ES-I3 (cell line): ENCODE data around the gene TGFBR3L.
A peak's percentile ranks its signal among the peaks of the same experiment; 100 is the strongest.
"Not testable (repeated sequence)": the region's sequence is repeated elsewhere in the genome, so short reads cannot be mapped to it uniquely, and the experiment has no call there.

Experiments
- H3K36me3 ChIP-seq: 2 replicates; pipeline ENCODE4 v1.6.1; 2013; ENCODE audit warnings: mild to moderate bottlenecking, low read length, control low read depth, moderate library complexity; ENCODE audit not compliant: insufficient read depth
- H3K4me1 ChIP-seq: 2 replicates; pipeline ENCODE4 v1.6.1; 2013; ENCODE audit warnings: mild to moderate bottlenecking, control low read depth, low read length; ENCODE audit not compliant: insufficient read depth
- H3K9ac ChIP-seq: 2 replicates; pipeline ENCODE4 v1.6.1; 2013; ENCODE audit warnings: low read depth, mild to moderate bottlenecking, low read length, moderate library complexity
- H3K9me3 ChIP-seq: 2 replicates; pipeline ENCODE4 v1.6.1; 2013; ENCODE audit warnings: mild to moderate bottlenecking, low read length, moderate library complexity; ENCODE audit not compliant: control insufficient read depth, insufficient read depth

Gene TGFBR3L

DNA sequence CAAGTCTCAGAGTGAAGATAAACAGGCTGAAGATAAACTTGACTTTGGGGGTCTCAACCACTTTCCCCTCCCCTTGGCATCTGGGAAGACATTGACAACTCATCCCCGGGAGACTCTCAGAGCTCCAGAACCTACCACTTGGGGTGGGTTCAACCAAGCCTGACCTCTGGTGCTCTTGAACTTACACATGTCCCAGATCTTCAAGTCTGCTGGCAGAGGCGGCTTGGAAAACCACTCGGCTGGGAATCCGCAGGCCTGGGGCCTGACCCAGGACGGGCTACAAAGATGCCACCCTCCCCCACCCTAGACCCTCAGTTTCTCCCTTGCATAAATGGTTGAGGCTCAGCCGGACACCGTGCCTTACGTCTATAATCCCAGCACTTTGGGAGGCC is 25.8 kb upstream of the TGFBR3L start:
- Histone ChIP-seq H3K4me1 (peaks cover 3% of the 10 kb centered on the region; the same call in 1 of the 2 replicates), H3K9ac (peak overlapping the region; percentile 61; the same call in 1 of the 2 replicates), H3K36me3 (no peaks in the 10 kb centered on the region), H3K9me3 (no peaks in the 10 kb centered on the region)

- not testable (repeated sequence) for H3K9ac ChIP-seq, H3K36me3 ChIP-seq, H3K4me1 ChIP-seq, H3K9me3 ChIP-seq
Measured at GRCh38 chr19:7893362-7894101, 21.1 kb upstream of the TGFBR3L start.

DNA sequence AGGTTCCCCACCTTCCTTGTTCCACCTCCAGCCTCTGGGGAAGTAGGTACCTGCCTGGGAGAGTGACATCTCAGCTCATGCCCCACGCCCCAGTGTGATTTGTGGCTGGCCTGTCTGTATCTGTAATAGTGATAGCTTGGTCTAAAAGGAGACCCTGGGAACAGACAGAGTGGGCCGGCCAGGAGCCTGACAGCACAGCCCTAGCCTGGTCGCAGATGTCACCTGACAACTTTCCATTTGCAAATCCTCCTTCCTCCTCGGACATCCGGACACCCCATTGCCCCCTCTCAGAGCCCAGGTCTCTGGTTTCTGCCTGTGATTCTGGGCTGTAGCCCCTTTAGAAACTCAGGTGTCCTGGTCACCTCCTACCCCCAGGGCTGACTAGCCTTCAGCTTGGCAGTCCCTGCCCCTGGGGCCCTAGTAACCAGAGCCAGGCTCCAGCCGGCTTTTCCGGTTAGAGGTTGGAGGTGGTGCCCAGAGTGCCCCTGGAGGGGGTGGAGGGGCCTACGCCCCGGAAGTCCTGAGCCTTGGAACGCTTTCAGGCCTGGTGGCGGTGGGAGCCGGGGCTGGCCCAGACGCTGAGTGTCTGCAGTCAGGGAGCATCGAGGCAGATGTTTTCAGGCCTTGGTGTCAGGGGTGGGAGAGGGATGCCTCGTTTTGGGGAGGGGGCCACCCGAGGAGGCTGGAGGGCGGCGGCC is 19.9 kb upstream of the TGFBR3L start:
- Histone ChIP-seq H3K36me3 (no peaks in the 10 kb centered on the region), H3K9me3 (no peaks in the 10 kb centered on the region), H3K4me1 (peaks cover 3% of the 10 kb centered on the region; the same call in 1 of the 2 replicates), H3K9ac (no peak overlapping the region)

GRCh38 chr19:7895565-7895964 is 19.1 kb upstream of the TGFBR3L start:
- Histone ChIP-seq H3K9ac (no peak overlapping the region), H3K4me1 (peaks cover 3% of the 10 kb centered on the region; the same call in 1 of the 2 replicates)

GRCh38 chr19:7897292-7897691 is 17.3 kb upstream of the TGFBR3L start:
- H3K4me1 ChIP-seq: peaks cover 3% of the 10 kb centered on the region; the same call in 1 of the 2 replicates
- no peaks in the 10 kb centered on the region for H3K36me3 ChIP-seq
- H3K9ac ChIP-seq: no peak overlapping the region
- no peaks in the 10 kb centered on the region for H3K9me3 ChIP-seq

More at GRCh38 chr19:7895565-7895964, 19.1 kb upstream of the TGFBR3L start:
- H3K9me3 ChIP-seq: no peaks in the 10 kb centered on the region
- no peaks in the 10 kb centered on the region for H3K36me3 ChIP-seq

- Histone ChIP-seq H3K4me1 (peaks cover 3% of the 10 kb centered on the region; the same call in 1 of the 2 replicates), H3K36me3 (no peaks in the 10 kb centered on the region), H3K9me3 (no peaks in the 10 kb centered on the region), H3K9ac (no peak overlapping the region)
Measured at GRCh38 chr19:7898967-7899366, 15.7 kb upstream of the TGFBR3L start.

- H3K9ac ChIP-seq: no peak overlapping the region
- H3K9me3 ChIP-seq: no peaks in the 10 kb centered on the region
- no peaks in the 10 kb centered on the region for H3K36me3 ChIP-seq
- no peaks in the 10 kb centered on the region; the same call in 1 of the 2 replicates for H3K4me1 ChIP-seq
Measured at GRCh38 chr19:7899751-7900378, 14.8 kb upstream of the TGFBR3L start.

DNA sequence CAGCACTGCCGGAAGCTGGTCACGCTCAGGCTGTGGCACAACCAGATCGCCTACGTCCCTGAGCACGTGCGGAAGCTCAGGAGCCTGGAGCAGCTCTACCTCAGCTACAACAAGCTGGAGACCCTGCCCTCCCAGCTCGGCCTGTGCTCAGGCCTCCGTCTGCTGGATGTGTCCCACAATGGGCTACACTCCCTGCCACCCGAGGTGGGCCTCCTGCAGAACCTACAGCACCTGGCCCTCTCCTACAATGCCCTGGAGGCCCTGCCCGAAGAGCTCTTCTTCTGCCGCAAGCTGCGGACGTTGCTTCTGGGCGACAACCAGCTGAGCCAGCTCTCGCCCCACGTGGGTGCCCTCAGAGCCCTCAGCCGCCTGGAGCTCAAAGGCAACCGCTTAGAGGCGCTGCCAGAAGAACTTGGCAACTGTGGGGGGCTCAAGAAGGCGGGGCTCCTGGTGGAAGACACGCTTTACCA is 14.2 kb upstream of the TGFBR3L start:
- Histone ChIP-seq H3K9me3 (no peaks in the 10 kb centered on the region), H3K9ac (no peak overlapping the region), H3K36me3 (no peaks in the 10 kb centered on the region), H3K4me1 (no peaks in the 10 kb centered on the region; the same call in 1 of the 2 replicates)

DNA sequence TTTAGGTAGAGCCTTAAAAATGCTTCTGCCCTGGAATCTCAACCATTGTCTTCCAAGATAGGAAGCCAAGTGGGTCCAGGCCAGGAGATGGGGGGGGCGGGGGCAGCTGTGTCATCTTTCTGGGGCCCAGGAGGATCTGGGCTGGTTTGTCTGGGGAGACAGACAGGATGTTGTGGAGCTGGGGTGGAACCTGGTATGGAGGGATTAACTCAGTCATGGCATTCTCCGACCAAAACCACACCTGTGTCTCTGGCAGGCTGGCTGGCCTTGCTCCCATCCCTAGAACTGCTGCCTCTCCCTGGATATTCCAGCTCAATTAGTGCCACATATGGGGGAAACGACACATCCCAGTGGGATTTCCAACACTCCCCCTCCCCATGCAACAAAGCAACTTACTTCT is 13.7 kb upstream of the TGFBR3L start:
- no peak overlapping the region for H3K9ac ChIP-seq

DNA sequence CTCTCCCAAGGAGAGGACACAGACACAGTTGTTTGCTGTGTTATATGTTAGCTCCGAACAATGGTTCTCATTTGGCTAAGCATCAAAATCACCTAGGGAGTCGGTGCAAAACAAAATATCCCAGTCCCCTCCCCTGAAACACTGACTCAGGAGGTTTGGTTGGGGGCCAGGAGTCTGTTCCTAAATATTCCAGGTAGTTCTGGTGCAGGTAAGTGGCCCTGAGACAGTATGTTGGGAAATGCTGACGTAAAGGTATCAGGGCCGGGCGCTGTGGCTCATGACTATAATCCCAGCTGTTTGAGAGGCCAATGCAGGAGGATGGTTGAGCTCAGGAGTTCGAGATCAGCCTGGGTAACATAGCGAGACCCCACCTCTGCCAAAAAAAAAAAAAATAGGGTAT is 13.3 kb upstream of the TGFBR3L start:
- Histone ChIP-seq H3K9me3 (no peaks in the 10 kb centered on the region), H3K9ac (no peak overlapping the region), H3K4me1 (no peaks in the 10 kb centered on the region; the same call in 1 of the 2 replicates), H3K36me3 (no peaks in the 10 kb centered on the region)

More for the DNA sequence above, 13.7 kb upstream of the TGFBR3L start:
- Histone ChIP-seq H3K4me1 (no peaks in the 10 kb centered on the region; the same call in 1 of the 2 replicates), H3K36me3 (no peaks in the 10 kb centered on the region), H3K9me3 (no peaks in the 10 kb centered on the region)

DNA sequence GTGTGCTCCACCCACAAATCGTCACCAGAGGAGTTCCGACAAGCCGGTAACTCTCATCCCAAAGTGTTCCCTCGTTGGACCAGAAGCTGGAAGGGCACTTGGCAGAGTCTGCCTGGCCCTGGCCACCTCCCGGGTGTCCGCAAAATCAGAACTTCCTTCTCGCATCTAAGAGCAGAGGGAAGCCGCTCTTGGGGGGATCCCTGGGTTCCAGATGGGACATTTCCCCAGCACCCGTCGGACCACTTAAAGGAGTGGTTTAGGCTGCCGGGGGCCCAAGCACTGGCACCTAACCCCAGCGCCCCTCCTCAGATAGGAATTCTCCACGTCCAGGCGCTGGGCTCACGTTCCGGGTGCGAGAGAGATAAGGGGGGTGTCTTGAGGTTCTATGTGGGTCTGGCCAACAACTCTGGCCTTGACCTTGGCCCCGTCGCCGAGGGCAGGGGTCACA is 11.8 kb upstream of the TGFBR3L start:
- H3K36me3 ChIP-seq: no peaks in the 10 kb centered on the region; the same call in 1 of the 2 replicates
- H3K9me3 ChIP-seq: no peaks in the 10 kb centered on the region
- no peaks in the 10 kb centered on the region; the same call in 1 of the 2 replicates for H3K4me1 ChIP-seq
- peak overlapping the region; percentile 71 for H3K9ac ChIP-seq

DNA sequence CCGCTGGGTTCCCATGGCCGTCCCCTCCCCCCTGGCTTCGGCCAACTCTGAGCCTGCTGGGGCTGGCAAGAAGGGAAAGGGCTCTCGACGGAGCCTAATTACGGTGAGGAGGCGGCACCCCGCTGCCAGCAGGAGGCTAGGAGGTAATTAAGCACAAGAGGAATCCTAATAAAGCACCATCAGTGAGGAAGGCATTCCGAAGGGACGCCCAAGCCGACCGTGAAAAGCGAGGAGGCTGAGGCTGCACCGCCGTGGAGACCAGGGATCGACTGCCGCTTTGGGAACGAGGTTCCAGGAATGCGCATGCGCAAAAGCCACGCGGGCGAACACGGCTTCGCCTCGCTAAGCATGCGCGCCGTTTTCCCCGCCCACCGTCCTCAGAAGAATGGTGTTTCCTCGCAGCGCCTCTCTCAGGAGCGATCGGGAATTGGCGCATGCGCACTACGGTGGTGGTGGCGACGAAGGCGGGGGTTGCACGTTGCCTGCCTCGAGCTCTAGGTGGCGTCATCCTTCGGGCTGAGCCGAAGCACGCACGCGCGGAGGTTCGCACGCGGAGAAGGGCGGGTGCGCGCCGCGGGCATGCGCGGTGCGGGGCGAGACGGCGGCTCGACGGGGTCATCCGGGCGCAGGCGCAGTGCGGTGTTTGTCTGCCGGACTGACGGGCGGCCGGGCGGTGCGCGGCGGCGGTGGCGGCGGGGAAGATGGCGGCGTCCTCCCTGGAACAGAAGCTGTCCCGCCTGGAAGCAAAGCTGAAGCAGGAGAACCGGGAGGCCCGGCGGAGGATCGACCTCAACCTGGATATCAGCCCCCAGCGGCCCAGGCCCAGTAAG is 11.2 kb upstream of the TGFBR3L start, which contains the start of gene MAP2K7:
Gene MAP2K7 (plus strand): TSS at position 634 of the 830 bp plus-strand sequence. CDS start 68 bp downstream, at position 702.
- Histone ChIP-seq H3K9ac (peak within 1 kb of the TSS; percentile 74), H3K9me3 (no peaks in the 10 kb centered on the region), H3K4me1 (no peaks in the 10 kb centered on the region; the same call in 1 of the 2 replicates), H3K36me3 (no peaks in the 10 kb centered on the region; the same call in 1 of the 2 replicates)
